GM19467 (cell line): ENCODE measurements around the gene UGT1A4.

Source experiments
- ATAC-seq: cut with Tn5 transposase; IDR thresholded peaks from one replicate; pipeline ENCODE4 v1.9.1; 2021; ENCODE audit warnings: mild to moderate bottlenecking, moderate library complexity; ENCODE audit not compliant: unreplicated experiment

UGT1A4 gene

GRCh38 chr2:233779722-233780121 lies 61.2 kb downstream of the UGT1A4 start:
- ATAC-seq, result no peak

- ATAC-seq, result no peak
Measured at GRCh38 chr2:233780771-233781170, 62.2 kb downstream of the UGT1A4 start.

GRCh38 chr2:233789554-233789953 lies 71.0 kb downstream of the UGT1A4 start:
- no peak for ATAC-seq

GRCh38 chr2:233791151-233791882 lies 72.8 kb downstream of the UGT1A4 start:
- no peak for ATAC-seq

GRCh38 chr2:233791883-233792329 lies 73.4 kb downstream of the UGT1A4 start:
- no peak for ATAC-seq

GRCh38 chr2:233792720-233793119 lies 74.2 kb downstream of the UGT1A4 start:
- no peak for ATAC-seq

GRCh38 chr2:233793465-233794127 lies 75.1 kb downstream of the UGT1A4 start:
- ATAC-seq, result no peak

GRCh38 chr2:233794128-233794658 lies 75.7 kb downstream of the UGT1A4 start:
- no peak for ATAC-seq

GRCh38 chr2:233795735-233796171 lies 77.2 kb downstream of the UGT1A4 start:
- no peak for ATAC-seq

GRCh38 chr2:233796254-233796653 lies 77.7 kb downstream of the UGT1A4 start:
- no peak for ATAC-seq

GRCh38 chr2:233798335-233799086 lies 80.0 kb downstream of the UGT1A4 start:
- no peak for ATAC-seq

- no peak for ATAC-seq
Measured at GRCh38 chr2:233799087-233799665, 80.6 kb downstream of the UGT1A4 start.

- no peak for ATAC-seq
Measured at GRCh38 chr2:233799716-233800115, 81.2 kb downstream of the UGT1A4 start.

GRCh38 chr2:233800208-233800607 lies 81.7 kb downstream of the UGT1A4 start:
- ATAC-seq, result no peak

GRCh38 chr2:233801357-233802131 lies 83.0 kb downstream of the UGT1A4 start:
- no peak for ATAC-seq

GRCh38 chr2:233802132-233802815 lies 83.7 kb downstream of the UGT1A4 start:
- ATAC-seq, result no peak

GRCh38 chr2:233803292-233803911 lies 84.9 kb downstream of the UGT1A4 start:
- no peak for ATAC-seq

- ATAC-seq, result no peak
Measured at GRCh38 chr2:233803994-233804393, 85.5 kb downstream of the UGT1A4 start.

- no peak for ATAC-seq
Measured at GRCh38 chr2:233807215-233807865, 88.8 kb downstream of the UGT1A4 start.
